HEK293 (cell line): ENCODE data around the gene ARFGAP1.

Source experiments
- FEZF1 ChIP-seq: fragments of 450-650 bp; formaldehyde crosslinking; IDR thresholded peaks from 2 replicates; pipeline ENCODE4 v1.5.1; 2016; ENCODE audit warnings: missing biosample characterization, missing genetic modification characterization
- ZNF140 ChIP-seq: fragments of 450-650 bp; formaldehyde crosslinking; IDR thresholded peaks from 2 replicates; pipeline ENCODE4 v1.5.1; 2016; ENCODE audit warnings: missing biosample characterization, missing genetic modification characterization
- ZNF239 ChIP-seq: fragments of 450-650 bp; formaldehyde crosslinking; IDR thresholded peaks from 2 replicates; pipeline ENCODE4 v1.5.1; 2016; ENCODE audit warnings: missing biosample characterization, missing genetic modification characterization
- ZNF670 ChIP-seq: fragments of 450-650 bp; formaldehyde crosslinking; IDR thresholded peaks from 2 replicates; pipeline ENCODE4 v1.5.1; 2016; ENCODE audit warnings: missing biosample characterization, missing genetic modification characterization, low read depth
- TF ChIP-seq, protein P1 (sequence below): fragments of 450-650 bp; formaldehyde crosslinking; IDR thresholded peaks from 2 replicates; pipeline ENCODE4 v1.5.1; 2016; ENCODE audit warnings: missing biosample characterization, missing genetic modification characterization

DNA sequence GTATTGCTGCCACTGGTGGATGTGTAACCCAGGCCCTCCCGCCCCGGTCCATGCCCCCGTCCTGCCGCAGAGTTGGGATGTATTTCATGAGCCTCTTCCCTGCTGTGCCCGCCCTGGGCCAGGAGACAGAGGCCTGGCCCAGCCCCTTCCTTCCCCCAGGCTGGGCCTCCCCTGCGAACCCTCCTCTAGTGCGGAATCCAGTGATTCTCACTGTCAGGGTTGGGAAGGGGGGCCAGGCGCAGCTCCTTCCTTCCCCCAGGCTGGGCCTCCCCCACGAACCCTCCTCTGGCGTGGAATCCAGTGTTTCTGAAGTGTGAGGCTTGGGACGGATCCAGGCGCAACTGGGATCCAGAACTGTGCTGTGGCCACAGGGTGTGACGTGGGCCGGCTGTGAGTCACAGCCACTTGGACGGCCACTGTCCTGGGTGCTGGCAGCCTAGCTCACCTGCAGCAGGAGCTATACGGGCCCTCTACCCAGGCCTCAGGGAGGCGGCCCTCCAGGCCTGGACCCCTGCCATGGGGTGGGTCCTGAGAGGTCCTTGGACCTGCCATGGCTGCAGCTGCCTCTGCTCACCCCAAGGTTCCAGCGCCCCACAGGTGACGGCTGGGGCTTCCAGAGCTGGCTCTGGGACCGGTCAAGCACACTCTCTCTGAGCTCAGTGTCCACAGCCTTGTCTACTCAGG, 48.7 kb downstream of the ARFGAP1 start:
- TF ChIP-seq, protein P1, sequence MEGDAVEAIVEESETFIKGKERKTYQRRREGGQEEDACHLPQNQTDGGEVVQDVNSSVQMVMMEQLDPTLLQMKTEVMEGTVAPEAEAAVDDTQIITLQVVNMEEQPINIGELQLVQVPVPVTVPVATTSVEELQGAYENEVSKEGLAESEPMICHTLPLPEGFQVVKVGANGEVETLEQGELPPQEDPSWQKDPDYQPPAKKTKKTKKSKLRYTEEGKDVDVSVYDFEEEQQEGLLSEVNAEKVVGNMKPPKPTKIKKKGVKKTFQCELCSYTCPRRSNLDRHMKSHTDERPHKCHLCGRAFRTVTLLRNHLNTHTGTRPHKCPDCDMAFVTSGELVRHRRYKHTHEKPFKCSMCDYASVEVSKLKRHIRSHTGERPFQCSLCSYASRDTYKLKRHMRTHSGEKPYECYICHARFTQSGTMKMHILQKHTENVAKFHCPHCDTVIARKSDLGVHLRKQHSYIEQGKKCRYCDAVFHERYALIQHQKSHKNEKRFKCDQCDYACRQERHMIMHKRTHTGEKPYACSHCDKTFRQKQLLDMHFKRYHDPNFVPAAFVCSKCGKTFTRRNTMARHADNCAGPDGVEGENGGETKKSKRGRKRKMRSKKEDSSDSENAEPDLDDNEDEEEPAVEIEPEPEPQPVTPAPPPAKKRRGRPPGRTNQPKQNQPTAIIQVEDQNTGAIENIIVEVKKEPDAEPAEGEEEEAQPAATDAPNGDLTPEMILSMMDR (tag by site-specific recombination), result no peak
- TF ChIP-seq ZNF670 (tag by site-specific recombination) (no peak), ZNF140 (tag by site-specific recombination) (no peak), FEZF1 (tag by site-specific recombination) (no peak), ZNF239 (tag by site-specific recombination) (no peak)
